ENCODE results near the gene TREX2. TPM values are rescaled to one million over a fixed set of nuclear protein-coding genes. Genes with fewer than 3 reads are reported as not detected.

Gene TREX2, protein sequence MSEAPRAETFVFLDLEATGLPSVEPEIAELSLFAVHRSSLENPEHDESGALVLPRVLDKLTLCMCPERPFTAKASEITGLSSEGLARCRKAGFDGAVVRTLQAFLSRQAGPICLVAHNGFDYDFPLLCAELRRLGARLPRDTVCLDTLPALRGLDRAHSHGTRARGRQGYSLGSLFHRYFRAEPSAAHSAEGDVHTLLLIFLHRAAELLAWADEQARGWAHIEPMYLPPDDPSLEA
- total RNA-seq (2014; rRNA removed; shearing (Covaris generic); ENCODE audit: low replicate concordance): 0.30 and 1.2 TPM in 2 replicates

DNA sequence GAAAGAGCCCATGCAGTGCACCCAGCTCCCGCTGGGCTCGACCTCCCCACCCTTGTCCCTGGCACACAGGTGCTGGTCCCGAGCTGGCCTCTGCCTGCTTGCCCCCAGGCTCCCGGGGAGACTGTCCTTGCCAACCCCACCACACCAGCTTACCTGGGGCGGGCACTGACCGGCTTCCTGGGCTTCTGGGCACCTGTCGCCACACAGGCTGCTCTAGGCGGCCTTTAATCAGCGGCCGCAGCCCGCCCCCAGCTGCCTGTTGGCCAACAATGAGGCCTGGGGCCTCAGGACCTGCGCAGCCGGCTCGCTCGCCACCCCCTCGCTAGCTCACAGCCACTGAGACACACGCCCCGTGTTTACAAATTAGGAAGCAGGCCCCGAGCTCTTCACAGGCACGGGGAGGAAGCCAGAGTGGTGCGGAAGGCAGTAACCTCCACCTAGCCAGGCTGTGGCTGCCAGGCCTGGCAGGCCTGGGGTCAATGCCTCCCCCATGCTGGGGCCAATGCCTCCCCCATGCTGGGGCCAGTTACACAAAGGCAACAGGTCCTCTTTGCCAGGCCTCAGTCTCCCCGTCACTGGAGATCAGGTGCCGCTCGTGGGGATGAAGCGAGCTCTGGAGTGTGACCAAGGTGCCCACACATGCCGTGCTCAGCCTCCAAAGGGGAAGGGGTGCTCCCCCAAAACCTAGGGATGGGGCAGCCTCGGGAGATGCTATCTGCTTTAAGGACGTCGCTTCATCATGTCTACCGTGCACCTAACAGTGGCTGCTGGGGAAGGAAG lies at the start of gene TREX2:
Gene TREX2, minus strand, starts transcription at position 201 of the 780 bp plus-strand sequence. CDS start 626 bp downstream, outside the sequence.
- H2AFZ ChIP-seq (ENCODE audit: low read length): no peak within 1 kb of the TSS
- H3K4me2 ChIP-seq (ENCODE audit: low read depth, low read length, poor library complexity, severe bottlenecking): no peak within 1 kb of the TSS
- H3K27ac ChIP-seq (ENCODE audit: low read length): no peak within 1 kb of the TSS
- no peak within 1 kb of the TSS for H3K4me3 ChIP-seq (ENCODE audit: low read length)
- H3K9me3 ChIP-seq (ENCODE audit: low read length): no peaks in the 10 kb centered on the region
- no peak for DNase-seq
- no peaks in the 10 kb centered on the region for H3K79me2 ChIP-seq (ENCODE audit: low read length)
- H4K20me1 ChIP-seq (ENCODE audit: insufficient read depth, low read depth, low read length): no peaks in the 10 kb centered on the region
- no peaks in the 10 kb centered on the region for H3K9me2 ChIP-seq (replicated peaks; ENCODE audit: insufficient read depth, low read length)
- no peaks in the 10 kb centered on the region for H3K27me3 ChIP-seq (ENCODE audit: low read length)
- H3K9ac ChIP-seq (ENCODE audit: low read length): no peak within 1 kb of the TSS
- H3K36me3 ChIP-seq (ENCODE audit: insufficient read depth, low read length): no peaks in the 10 kb centered on the region
- H3K4me1 ChIP-seq (ENCODE audit: low read length): no peaks in the 10 kb centered on the region

DNA sequence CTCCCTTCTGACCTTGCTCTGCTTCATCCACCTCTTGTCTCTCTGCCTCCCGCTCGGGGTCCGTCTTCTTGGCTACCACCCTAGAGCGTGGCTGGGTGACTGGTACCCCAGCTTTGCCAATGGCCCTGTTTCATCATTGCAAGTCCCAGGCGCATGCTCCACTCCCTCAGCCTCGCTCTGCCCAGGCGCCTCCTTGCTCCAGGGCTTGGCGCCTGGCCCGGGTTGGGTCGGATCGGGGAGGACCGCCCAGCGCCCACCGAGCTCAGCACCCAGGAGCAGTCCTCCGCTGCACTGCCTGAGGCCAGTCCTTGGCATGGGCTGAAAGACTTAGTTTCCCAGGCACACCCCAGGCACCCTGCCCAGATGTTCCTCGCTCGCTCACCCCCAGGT lies 49.5 kb upstream of the TREX2 start:
- H4K20me1 ChIP-seq (ENCODE audit: insufficient read depth, low read depth, low read length): no peaks in the 10 kb centered on the region
- no peak overlapping the region for H3K4me2 ChIP-seq (ENCODE audit: low read depth, low read length, poor library complexity, severe bottlenecking)
- H3K4me3 ChIP-seq (ENCODE audit: low read length): no peak overlapping the region
- no peaks in the 10 kb centered on the region for H3K36me3 ChIP-seq (ENCODE audit: insufficient read depth, low read length)
- H3K27me3 ChIP-seq (ENCODE audit: low read length): no peaks in the 10 kb centered on the region
- H3K27ac ChIP-seq (ENCODE audit: low read length): no peak overlapping the region
- H3K79me2 ChIP-seq (ENCODE audit: low read length): no peaks in the 10 kb centered on the region
- no peak for DNase-seq
- H3K9ac ChIP-seq (ENCODE audit: low read length): no peak overlapping the region
- no peak overlapping the region for H2AFZ ChIP-seq (ENCODE audit: low read length)
- no peaks in the 10 kb centered on the region for H3K9me3 ChIP-seq (ENCODE audit: low read length)
- H3K9me2 ChIP-seq (replicated peaks; ENCODE audit: insufficient read depth, low read length): no peaks in the 10 kb centered on the region
- H3K4me1 ChIP-seq (ENCODE audit: low read length): no peaks in the 10 kb centered on the region

DNA sequence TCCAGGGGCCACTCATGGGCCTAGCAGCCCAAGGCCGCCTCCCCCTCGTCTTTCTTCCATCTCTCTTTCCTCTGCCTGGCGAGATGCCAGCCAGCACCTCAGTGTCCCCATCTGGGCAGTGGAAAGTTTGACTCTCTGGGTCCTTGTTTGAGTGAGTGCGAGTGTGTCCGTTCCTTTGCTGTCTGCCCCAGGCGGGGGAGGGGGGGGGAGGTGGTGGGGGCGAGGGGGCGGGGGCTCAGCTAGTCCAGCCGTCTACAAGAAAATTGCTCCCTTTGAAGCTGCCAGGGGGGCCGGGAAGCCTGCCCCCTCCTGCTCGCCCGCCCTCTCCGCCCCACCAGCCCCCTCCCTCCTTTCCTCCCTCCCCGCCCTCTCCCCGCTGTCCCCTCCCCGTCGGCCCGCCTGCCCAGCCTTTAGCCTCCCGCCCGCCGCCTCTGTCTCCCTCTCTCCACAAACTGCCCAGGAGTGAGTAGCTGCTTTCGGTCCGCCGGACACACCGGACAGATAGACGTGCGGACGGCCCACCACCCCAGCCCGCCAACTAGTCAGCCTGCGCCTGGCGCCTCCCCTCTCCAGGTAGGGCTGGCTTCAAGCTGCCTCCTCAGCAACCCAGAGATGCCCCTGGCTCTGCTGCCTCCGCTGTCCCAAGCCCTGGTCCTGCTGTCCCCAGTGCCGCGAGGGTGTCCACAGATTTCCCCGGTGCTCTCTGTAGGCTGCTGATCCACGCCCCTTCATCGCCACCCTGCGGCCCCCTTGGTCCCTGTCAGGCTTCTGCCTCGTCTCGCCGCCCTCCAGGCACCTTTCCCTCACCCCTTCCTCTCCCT lies 48.9 kb upstream of the TREX2 start, which contains the start of gene BGN:
Gene BGN, plus strand, starts transcription at position 440 of the 821 bp plus-strand sequence. CDS start 9,652 bp downstream, outside the sequence.
- Histone ChIP-seq H3K27me3 (ENCODE audit: low read length) (no peaks in the 10 kb centered on the region), H2AFZ (ENCODE audit: low read length) (no peak within 1 kb of the TSS), H3K27ac (ENCODE audit: low read length) (no peak within 1 kb of the TSS), H4K20me1 (ENCODE audit: insufficient read depth, low read depth, low read length) (no peaks in the 10 kb centered on the region), H3K4me2 (ENCODE audit: low read depth, low read length, poor library complexity, severe bottlenecking) (no peak within 1 kb of the TSS), H3K4me1 (ENCODE audit: low read length) (no peaks in the 10 kb centered on the region), H3K79me2 (ENCODE audit: low read length) (no peaks in the 10 kb centered on the region), H3K4me3 (ENCODE audit: low read length) (no peak within 1 kb of the TSS), H3K9me2 (replicated peaks; ENCODE audit: insufficient read depth, low read length) (no peaks in the 10 kb centered on the region), H3K9me3 (ENCODE audit: low read length) (no peaks in the 10 kb centered on the region), H3K9ac (ENCODE audit: low read length) (no peak within 1 kb of the TSS), H3K36me3 (ENCODE audit: insufficient read depth, low read length) (no peaks in the 10 kb centered on the region)
- DNase-seq: no peak

DNA sequence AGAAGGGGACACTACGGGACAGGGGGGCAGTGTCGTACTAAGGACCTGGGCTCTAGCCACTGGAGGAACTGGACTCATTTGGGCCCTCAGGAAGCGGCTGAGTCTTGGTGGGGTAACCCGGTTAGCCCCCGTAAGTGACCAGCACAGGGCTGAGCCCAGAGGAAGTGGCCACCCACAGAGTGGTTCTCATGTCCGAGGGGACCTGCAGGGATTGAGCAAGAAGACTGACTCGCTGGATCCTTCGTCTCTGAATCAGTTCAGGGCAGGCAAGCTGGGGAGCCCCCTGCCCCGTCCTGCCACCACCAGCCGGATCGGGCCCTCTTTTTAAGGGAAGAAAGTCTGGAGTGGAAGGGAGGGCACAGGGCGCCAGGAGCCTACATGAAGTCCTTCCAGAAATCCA lies 48.2 kb upstream of the TREX2 start:
- no peaks in the 10 kb centered on the region for H3K36me3 ChIP-seq (ENCODE audit: insufficient read depth, low read length)
- no peak overlapping the region for H3K4me3 ChIP-seq (ENCODE audit: low read length)
- no peaks in the 10 kb centered on the region for H3K9me2 ChIP-seq (replicated peaks; ENCODE audit: insufficient read depth, low read length)
- no peaks in the 10 kb centered on the region for H3K4me1 ChIP-seq (ENCODE audit: low read length)
- no peak overlapping the region for H2AFZ ChIP-seq (ENCODE audit: low read length)
- H3K79me2 ChIP-seq (ENCODE audit: low read length): no peaks in the 10 kb centered on the region
- no peaks in the 10 kb centered on the region for H3K27me3 ChIP-seq (ENCODE audit: low read length)
- DNase-seq: no peak
- H3K4me2 ChIP-seq (ENCODE audit: low read depth, low read length, poor library complexity, severe bottlenecking): no peak overlapping the region
- no peak overlapping the region for H3K27ac ChIP-seq (ENCODE audit: low read length)
- H4K20me1 ChIP-seq (ENCODE audit: insufficient read depth, low read depth, low read length): no peaks in the 10 kb centered on the region
- no peaks in the 10 kb centered on the region for H3K9me3 ChIP-seq (ENCODE audit: low read length)
- H3K9ac ChIP-seq (ENCODE audit: low read length): no peak overlapping the region

DNA sequence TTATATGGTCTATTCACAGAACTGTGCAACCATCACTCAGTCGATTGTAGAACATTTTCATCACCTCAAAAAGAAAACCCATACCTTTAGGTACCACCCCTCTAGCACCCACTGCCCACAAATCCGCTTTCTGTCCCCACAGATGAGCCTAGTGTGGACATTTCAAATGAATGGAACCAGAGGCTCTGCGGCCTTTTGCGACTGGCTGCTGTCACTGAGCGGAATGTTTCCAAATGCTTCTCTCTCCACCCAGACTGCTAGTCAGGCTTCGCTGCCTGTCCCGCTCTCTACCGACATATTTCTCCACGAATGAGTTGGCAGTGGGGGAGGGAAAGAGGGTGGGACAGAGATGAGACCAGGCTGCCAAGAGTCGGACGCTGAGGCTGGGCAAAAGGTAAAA lies 47.2 kb upstream of the TREX2 start:
- no peak for DNase-seq
- no peaks in the 10 kb centered on the region for H4K20me1 ChIP-seq (ENCODE audit: insufficient read depth, low read depth, low read length)
- no peaks in the 10 kb centered on the region for H3K9me3 ChIP-seq (ENCODE audit: low read length)
- no peak overlapping the region for H3K9ac ChIP-seq (ENCODE audit: low read length)
- no peaks in the 10 kb centered on the region for H3K36me3 ChIP-seq (ENCODE audit: insufficient read depth, low read length)
- no peaks in the 10 kb centered on the region for H3K27me3 ChIP-seq (ENCODE audit: low read length)
- no peak overlapping the region for H3K27ac ChIP-seq (ENCODE audit: low read length)
- H3K4me2 ChIP-seq (ENCODE audit: low read depth, low read length, poor library complexity, severe bottlenecking): no peak overlapping the region
- H2AFZ ChIP-seq (ENCODE audit: low read length): no peak overlapping the region
- no peaks in the 10 kb centered on the region for H3K9me2 ChIP-seq (replicated peaks; ENCODE audit: insufficient read depth, low read length)
- no peaks in the 10 kb centered on the region for H3K4me1 ChIP-seq (ENCODE audit: low read length)
- H3K4me3 ChIP-seq (ENCODE audit: low read length): no peak overlapping the region
- no peaks in the 10 kb centered on the region for H3K79me2 ChIP-seq (ENCODE audit: low read length)

DNA sequence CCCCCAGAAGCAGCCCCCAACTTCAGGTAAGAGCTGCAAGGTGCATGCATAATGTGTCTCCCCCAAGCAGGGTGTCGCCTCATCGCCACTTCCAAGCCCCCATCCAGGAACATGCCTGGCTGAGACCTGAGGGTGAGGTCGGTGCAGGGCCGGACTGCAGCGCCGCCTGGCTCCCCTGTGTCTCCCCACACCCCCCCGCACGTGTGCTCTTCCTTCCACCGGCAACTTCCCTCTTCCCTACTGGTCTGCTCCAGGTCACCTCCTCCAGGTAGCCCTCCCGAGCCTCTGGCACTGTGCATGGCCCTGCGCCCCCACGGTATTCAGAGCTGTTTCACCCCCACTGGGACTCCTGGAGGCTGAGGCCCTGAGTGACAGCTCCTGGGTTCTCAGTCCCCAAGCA lies 46.7 kb upstream of the TREX2 start:
- H3K79me2 ChIP-seq (ENCODE audit: low read length): no peaks in the 10 kb centered on the region
- H3K9ac ChIP-seq (ENCODE audit: low read length): no peak overlapping the region
- H3K27me3 ChIP-seq (ENCODE audit: low read length): no peaks in the 10 kb centered on the region
- no peak for DNase-seq
- H3K4me1 ChIP-seq (ENCODE audit: low read length): no peaks in the 10 kb centered on the region
- H2AFZ ChIP-seq (ENCODE audit: low read length): no peak overlapping the region
- no peaks in the 10 kb centered on the region for H3K9me2 ChIP-seq (replicated peaks; ENCODE audit: insufficient read depth, low read length)
- H4K20me1 ChIP-seq (ENCODE audit: insufficient read depth, low read depth, low read length): no peaks in the 10 kb centered on the region
- no peak overlapping the region for H3K27ac ChIP-seq (ENCODE audit: low read length)
- H3K4me3 ChIP-seq (ENCODE audit: low read length): no peak overlapping the region
- no peak overlapping the region for H3K4me2 ChIP-seq (ENCODE audit: low read depth, low read length, poor library complexity, severe bottlenecking)
- no peaks in the 10 kb centered on the region for H3K36me3 ChIP-seq (ENCODE audit: insufficient read depth, low read length)
- H3K9me3 ChIP-seq (ENCODE audit: low read length): no peaks in the 10 kb centered on the region

DNA sequence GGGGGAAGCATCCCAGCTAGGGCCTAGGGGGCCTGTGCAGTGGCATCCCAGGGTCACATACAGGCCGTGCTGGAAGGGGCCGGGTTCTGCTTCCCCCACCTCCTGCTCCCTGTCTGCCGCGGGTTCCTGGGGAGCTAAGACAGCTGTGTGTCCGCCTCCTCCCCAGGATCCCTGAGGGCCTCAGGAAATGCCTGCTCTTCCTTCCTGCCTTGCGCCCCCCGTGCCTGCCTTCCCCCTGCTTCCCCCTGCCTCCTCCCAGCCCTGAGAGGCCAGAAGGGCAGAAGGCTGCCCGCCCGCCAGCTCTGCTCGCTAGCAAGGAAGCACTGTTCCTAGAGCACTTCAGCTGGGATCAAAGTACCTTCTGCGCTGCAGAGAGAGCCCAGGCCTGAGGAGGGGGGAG lies 46.1 kb upstream of the TREX2 start:
- Histone ChIP-seq H3K9me2 (replicated peaks; ENCODE audit: insufficient read depth, low read length) (no peaks in the 10 kb centered on the region), H3K9me3 (ENCODE audit: low read length) (no peaks in the 10 kb centered on the region), H3K79me2 (ENCODE audit: low read length) (no peaks in the 10 kb centered on the region), H2AFZ (ENCODE audit: low read length) (no peak overlapping the region), H3K4me3 (ENCODE audit: low read length) (no peak overlapping the region), H3K9ac (ENCODE audit: low read length) (no peak overlapping the region), H3K27me3 (ENCODE audit: low read length) (no peaks in the 10 kb centered on the region), H3K27ac (ENCODE audit: low read length) (no peak overlapping the region), H3K4me2 (ENCODE audit: low read depth, low read length, poor library complexity, severe bottlenecking) (no peak overlapping the region), H3K4me1 (ENCODE audit: low read length) (no peaks in the 10 kb centered on the region), H4K20me1 (ENCODE audit: insufficient read depth, low read depth, low read length) (no peaks in the 10 kb centered on the region), H3K36me3 (ENCODE audit: insufficient read depth, low read length) (no peaks in the 10 kb centered on the region)
- no peak for DNase-seq

DNA sequence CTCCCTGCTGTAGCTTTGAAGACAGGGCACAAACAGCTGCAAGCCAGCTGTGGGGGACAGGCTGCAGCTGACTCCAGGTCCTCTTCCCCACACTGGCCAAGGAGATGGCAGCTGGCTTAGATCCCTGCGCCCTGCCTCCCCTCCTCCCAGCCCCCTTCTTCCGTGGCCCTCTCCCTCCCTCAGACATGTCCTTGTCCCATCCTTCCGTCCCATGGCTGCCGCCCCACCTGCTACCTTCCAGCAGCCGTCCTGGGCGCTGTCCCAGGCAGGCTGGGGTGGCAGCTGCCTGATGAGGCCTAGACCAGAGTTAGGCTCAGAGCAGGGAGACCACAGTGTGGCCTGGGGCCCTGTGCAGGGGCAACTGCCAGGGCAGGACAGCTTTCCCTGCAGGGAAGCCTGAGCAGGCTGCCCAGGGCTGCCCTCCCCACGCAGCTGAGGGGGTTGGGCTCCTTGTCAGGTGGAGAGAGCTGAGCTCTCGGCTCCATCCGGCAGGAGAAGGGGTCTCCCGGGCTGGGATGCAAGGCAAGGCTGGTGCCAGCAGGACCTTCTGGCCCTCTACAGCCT lies 45.6 kb upstream of the TREX2 start:
- Histone ChIP-seq H3K36me3 (ENCODE audit: insufficient read depth, low read length) (no peaks in the 10 kb centered on the region), H3K4me2 (ENCODE audit: low read depth, low read length, poor library complexity, severe bottlenecking) (no peak overlapping the region), H3K79me2 (ENCODE audit: low read length) (no peaks in the 10 kb centered on the region), H3K9ac (ENCODE audit: low read length) (no peak overlapping the region), H3K9me3 (ENCODE audit: low read length) (no peaks in the 10 kb centered on the region), H3K4me3 (ENCODE audit: low read length) (no peak overlapping the region), H3K4me1 (ENCODE audit: low read length) (no peaks in the 10 kb centered on the region), H2AFZ (ENCODE audit: low read length) (no peak overlapping the region), H3K27me3 (ENCODE audit: low read length) (no peaks in the 10 kb centered on the region), H4K20me1 (ENCODE audit: insufficient read depth, low read depth, low read length) (no peaks in the 10 kb centered on the region), H3K9me2 (replicated peaks; ENCODE audit: insufficient read depth, low read length) (no peaks in the 10 kb centered on the region), H3K27ac (ENCODE audit: low read length) (no peak overlapping the region)
- DNase-seq: no peak
